ENCODE measurements around the gene TWIST2.

TWIST2 gene

DNA sequence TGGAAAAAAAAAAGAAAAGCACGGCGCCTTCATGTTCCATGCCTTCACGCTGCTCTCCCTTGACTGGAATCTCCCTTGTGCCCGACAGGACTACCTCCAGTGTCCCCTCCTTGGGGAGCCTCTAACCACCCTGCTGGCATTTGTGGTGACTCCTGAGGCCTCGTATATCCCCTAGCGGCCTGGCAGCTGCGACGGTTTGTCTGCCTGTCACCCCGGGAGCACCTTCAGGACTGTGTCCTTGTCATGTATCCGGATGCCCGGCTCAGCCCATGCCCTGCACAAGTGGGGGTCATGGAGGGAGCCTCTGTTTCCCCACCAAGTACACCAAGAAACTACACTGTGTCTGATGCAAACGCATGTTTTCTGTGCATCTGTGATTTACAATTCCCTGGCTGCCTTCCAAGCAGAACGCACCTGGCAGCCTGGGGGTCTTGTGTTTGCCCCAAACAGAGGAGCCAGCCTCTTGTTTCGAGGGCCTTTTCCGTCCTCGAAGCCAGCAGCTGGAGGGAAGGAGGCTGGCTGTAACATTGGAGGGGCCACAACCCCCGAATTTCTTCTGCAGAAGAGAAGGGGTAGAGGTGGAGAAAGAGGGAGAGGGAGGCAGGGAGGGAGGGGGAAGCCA is 18.9 kb downstream of the TWIST2 start:
- Mint-ChIP-seq H3K27me3 (ENCODE audit: low read depth) (peaks cover 21% of the 10 kb centered on the region), H3K27ac (peak overlapping the region; percentile 39 to 76 (median 49)), H3K4me3 (no peak overlapping the region), H3K36me3 (ENCODE audit: low read depth) (peaks cover 4% of the 10 kb centered on the region), H3K9me3 (no peaks in the 10 kb centered on the region), H3K4me1 (peaks cover 38% of the 10 kb centered on the region)
- TF ChIP-seq, protein P1, sequence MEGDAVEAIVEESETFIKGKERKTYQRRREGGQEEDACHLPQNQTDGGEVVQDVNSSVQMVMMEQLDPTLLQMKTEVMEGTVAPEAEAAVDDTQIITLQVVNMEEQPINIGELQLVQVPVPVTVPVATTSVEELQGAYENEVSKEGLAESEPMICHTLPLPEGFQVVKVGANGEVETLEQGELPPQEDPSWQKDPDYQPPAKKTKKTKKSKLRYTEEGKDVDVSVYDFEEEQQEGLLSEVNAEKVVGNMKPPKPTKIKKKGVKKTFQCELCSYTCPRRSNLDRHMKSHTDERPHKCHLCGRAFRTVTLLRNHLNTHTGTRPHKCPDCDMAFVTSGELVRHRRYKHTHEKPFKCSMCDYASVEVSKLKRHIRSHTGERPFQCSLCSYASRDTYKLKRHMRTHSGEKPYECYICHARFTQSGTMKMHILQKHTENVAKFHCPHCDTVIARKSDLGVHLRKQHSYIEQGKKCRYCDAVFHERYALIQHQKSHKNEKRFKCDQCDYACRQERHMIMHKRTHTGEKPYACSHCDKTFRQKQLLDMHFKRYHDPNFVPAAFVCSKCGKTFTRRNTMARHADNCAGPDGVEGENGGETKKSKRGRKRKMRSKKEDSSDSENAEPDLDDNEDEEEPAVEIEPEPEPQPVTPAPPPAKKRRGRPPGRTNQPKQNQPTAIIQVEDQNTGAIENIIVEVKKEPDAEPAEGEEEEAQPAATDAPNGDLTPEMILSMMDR (IDR thresholded peaks at IDR 0.05; ENCODE audit: unreplicated experiment in 3 of 3), result no peak

GRCh38 chr2:238868067-238868524 is 20.2 kb downstream of the TWIST2 start:
- TF ChIP-seq, protein P1 (IDR thresholded peaks at IDR 0.05; ENCODE audit: unreplicated experiment in 3 of 3), result no peak
- H3K4me1 Mint-ChIP-seq, result peaks cover 32% of the 10 kb centered on the region
- H3K27me3 Mint-ChIP-seq (ENCODE audit: low read depth), result peaks cover 14% of the 10 kb centered on the region
- H3K4me3 Mint-ChIP-seq, result no peak overlapping the region
- H3K36me3 Mint-ChIP-seq (ENCODE audit: low read depth), result peaks cover 4% of the 10 kb centered on the region
- H3K9me3 Mint-ChIP-seq, result no peaks in the 10 kb centered on the region
- peak overlapping the region in 2 of 3 experiments; percentile 49 to 76 for H3K27ac Mint-ChIP-seq

DNA sequence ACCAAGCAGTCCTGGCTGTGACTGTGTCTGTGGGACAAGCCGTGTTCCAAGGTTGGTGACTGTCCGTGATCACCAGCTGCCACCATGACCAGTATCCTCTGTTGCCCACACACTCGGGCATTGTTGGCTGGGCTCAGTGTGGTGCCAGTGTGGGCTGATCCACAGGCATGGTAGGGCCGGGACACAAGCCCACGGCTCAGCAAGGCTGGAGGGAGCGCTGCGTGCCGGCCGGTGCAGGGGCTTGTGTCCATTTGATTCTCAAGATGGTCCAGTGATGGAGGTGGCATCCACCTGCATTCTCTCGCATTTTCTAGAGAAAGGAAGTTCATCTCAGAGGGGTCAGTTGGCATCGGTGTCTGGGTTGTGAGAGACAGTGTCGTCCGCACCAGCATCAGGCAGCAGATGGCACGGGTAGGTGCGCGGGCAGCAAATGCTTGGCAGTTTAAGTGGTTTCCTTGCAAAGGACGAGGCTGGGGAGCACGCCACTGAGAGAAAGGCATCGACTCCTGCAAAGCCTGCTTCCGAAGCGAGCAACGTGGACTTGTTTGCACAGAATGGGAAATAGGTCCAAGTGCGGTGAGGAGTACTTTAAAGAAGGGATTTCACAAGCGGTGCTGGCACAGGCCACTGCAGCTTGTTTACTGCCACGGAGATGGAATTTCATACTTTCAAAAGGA is 20.9 kb downstream of the TWIST2 start:
- Mint-ChIP-seq H3K36me3 (ENCODE audit: low read depth) (peaks cover 4% of the 10 kb centered on the region), H3K4me3 (no peak overlapping the region), H3K27me3 (ENCODE audit: low read depth) (peaks cover 18% of the 10 kb centered on the region), H3K27ac (peak overlapping the region in 2 of 3 experiments; percentile 2 to 64), H3K9me3 (no peaks in the 10 kb centered on the region), H3K4me1 (peaks cover 27% of the 10 kb centered on the region)
- TF ChIP-seq, protein P1 (IDR thresholded peaks at IDR 0.05; ENCODE audit: unreplicated experiment in 3 of 3), result no peak

DNA sequence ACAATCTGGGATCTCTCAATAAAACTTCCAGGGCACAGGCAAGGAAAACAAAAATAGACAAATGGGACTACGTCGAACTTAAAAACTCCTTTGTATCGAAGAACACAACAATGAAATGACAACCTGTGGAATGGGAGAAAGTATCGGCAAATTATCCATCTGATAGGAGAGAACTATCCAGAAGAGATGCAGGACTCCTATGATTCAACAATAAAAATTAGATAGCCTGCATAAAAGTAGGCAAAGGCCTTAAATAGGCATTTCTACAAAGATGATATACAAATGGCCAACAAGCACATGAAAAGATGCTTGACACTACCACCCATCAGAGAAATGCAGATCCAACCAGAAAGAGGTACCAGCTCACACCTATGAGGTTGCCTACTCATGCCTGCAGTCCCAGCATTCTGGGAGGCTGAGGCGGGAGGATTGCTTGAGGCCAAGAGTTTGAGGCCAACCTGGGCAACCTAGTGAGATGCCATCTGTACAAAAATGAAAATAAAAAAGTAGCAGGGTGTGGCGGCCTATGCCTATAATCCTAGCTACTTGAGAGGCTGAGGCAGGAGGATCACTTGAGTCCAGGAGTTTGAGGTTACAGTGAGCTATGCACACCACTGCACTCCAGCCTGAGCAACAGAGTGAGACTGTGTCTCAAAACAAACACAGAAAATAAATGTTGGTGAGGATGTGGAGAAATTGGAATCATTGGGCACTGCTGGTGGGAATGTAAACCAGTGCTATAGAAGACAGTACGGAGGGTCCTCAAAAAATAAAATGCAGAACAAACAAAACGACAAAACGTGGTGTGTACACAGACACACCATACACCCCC is 21.6 kb downstream of the TWIST2 start:
- Mint-ChIP-seq H3K27ac (peak overlapping the region in 2 of 3 experiments; percentile 52 to 64), H3K36me3 (ENCODE audit: low read depth) (peaks cover 4% of the 10 kb centered on the region), H3K4me3 (no peak overlapping the region), H3K9me3 (no peaks in the 10 kb centered on the region), H3K4me1 (peaks cover 20% of the 10 kb centered on the region), H3K27me3 (ENCODE audit: low read depth) (peaks cover 13% of the 10 kb centered on the region)
- TF ChIP-seq, protein P1 (IDR thresholded peaks at IDR 0.05; ENCODE audit: unreplicated experiment in 3 of 3), result no peak

DNA sequence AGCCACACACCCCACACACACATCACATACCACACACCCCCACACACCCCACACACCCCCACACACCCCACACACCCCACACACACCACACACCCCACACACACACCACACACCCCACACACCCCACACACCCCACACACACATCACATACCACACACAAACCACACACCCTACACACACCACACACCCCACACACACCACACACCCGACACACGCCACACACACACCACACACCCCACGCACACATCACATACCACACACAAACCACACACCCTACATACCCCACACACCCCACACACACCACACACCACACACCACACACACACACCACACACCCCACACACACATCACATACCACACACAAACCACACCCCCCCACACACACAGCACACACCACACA is 22.4 kb downstream of the TWIST2 start:
- Mint-ChIP-seq H3K4me1 (peaks cover 25% of the 10 kb centered on the region), H3K9me3 (no peaks in the 10 kb centered on the region)

More for the DNA sequence above, 22.4 kb downstream of the TWIST2 start:
- Mint-ChIP-seq H3K36me3 (ENCODE audit: low read depth) (peaks cover 10% of the 10 kb centered on the region), H3K27ac (no peak overlapping the region), H3K27me3 (ENCODE audit: low read depth) (peaks cover 20% of the 10 kb centered on the region), H3K4me3 (no peak overlapping the region)
- TF ChIP-seq, protein P1 (IDR thresholded peaks at IDR 0.05; ENCODE audit: unreplicated experiment in 3 of 3), result no peak
